Femur (tissue), 1 donor: ENCODE data around the gene SBF1.
A peak's percentile ranks its signal among the peaks of the same experiment; 100 is the strongest.
"Not testable (repeated sequence)": the region's sequence is repeated elsewhere in the genome, so short reads cannot be mapped to it uniquely, and the experiment has no call there.

Source experiments
- DNase-seq: peaks from one replicate; pipeline ENCODE4 v3.0.0-alpha.2; 2017

The SBF1 gene

DNA sequence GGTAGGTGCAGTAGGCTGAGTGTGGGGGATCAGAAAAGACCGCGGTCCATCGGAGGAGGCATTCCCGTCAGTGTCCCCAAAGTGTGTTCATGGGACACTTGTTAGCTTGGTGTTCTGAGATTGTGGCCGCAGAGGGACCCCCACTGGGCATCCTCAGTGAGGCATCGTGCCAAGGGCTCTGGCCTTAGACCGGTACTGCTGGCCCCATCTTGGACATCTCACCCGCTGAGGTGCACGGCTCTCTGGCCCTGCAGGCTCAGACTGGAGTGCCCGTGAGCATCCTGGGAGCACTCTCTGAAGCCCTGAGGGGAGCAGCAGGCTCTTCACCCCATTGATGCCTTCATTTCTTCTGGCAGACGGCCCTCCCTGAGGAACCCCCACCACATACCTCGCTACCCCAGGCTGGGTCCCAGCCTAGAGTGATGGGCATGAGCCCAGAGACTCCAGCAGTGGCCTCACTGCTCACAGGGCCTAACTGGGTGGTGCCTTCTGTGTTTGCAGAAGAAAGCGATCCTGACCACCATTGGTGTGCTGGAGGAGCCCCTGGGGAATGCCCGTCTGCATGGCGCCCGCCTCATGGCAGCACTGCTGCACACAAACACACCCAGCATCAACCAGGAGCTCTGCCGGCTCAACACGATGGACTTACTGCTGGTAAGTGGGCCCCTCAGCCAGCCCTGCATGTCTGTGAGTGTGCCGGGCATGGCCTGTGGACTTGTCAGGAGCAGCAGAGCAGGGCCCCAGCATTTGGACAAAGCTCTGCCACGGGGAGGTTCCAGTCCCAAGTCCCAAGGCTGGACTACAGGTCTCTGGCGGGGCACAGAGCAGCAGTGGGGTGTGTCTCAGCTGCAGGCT is 51.6 kb downstream of the SBF1 start:
- no peak for DNase-seq

DNA sequence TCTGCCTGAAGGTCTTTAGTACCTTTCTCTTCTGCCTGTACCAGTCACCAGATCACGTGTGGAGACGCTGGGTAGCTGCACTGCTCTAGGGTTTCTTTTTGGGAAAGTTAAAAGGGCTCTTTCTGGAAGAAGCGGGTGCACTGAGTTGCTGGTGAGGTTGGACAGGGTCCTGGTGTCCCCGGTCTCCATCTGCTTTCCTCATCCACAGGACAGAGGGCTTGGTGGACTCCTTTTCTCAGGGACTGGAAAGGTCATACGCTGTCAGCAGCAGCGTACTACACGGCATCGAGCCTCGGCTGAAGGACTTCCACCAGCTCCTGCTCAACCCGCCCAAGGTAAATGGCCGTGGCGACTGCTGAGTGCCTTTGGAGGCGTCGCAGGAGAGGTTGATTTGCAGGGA is 52.8 kb downstream of the SBF1 start:
- DNase-seq = no peak

- no peak for DNase-seq
Observed at GRCh38 chr22:50420581-50420980, 54.3 kb downstream of the SBF1 start.

GRCh38 chr22:50420015-50420414 is 54.8 kb downstream of the SBF1 start:
- DNase-seq = no peak

DNA sequence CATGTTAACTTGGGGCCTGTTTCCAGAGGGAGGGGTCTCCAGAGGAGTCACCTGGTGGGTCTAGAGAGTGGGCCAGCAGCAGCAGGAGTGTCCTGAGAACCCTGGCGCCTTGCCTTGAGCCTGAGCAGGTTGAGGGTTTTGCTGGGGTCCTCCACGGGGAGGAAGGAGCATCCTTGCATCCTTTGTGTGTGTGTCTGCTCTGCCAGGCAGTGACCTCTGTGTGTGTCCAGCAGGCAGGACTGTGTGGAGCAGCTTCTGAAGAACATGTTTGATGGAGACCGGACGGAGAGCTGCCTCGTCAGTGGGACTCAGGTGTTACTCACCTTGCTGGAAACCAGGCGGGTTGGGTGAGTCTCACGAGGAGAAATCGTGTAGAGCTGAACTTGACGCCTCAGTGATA is 55.7 kb downstream of the SBF1 start:
- no peak for DNase-seq

- no peak for DNase-seq
Observed at GRCh38 chr22:50418624-50419023, 56.2 kb downstream of the SBF1 start.

- no peak for DNase-seq
Observed at GRCh38 chr22:50417411-50418210, 57.2 kb downstream of the SBF1 start.

DNA sequence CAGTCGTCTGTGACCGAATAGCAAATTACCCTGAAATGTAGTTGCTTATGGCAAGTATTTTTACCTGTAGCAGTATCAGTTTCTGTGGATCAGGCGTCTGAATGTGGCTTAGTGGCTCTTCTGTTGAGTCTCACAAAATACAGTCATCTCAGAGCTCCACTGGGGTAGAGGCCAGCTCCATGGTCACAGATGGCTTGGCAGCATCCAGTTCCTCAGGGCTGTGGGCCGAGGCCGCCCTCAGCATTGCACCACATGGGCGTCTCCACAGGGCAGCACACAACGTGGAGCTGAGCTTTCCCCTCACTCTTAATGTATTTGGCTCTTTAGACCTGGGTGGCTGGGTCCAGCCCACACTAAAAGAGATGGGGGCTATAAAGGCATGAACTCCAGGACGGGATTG is 57.8 kb downstream of the SBF1 start:
- DNase-seq = no peak

DNA sequence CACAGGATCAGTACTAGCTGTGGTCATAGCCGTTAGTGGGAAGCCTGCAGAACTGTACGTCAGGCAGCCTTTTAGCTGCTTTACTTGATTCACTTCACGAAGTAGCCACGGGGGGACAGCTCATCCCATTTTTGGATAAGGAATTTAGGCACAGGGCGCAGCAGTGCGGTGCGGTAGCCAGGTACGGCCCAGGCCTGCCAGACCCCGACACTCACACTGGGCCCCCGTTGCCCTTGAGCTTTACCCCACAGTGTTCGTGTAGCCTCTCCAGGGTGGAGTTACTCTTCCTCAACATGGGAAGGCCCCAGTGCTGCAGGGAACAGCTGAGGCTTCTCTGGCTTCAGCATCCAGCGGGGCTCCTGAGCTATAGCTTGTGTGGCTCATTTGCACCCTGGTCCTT is 59.4 kb downstream of the SBF1 start:
- no peak for DNase-seq

DNA sequence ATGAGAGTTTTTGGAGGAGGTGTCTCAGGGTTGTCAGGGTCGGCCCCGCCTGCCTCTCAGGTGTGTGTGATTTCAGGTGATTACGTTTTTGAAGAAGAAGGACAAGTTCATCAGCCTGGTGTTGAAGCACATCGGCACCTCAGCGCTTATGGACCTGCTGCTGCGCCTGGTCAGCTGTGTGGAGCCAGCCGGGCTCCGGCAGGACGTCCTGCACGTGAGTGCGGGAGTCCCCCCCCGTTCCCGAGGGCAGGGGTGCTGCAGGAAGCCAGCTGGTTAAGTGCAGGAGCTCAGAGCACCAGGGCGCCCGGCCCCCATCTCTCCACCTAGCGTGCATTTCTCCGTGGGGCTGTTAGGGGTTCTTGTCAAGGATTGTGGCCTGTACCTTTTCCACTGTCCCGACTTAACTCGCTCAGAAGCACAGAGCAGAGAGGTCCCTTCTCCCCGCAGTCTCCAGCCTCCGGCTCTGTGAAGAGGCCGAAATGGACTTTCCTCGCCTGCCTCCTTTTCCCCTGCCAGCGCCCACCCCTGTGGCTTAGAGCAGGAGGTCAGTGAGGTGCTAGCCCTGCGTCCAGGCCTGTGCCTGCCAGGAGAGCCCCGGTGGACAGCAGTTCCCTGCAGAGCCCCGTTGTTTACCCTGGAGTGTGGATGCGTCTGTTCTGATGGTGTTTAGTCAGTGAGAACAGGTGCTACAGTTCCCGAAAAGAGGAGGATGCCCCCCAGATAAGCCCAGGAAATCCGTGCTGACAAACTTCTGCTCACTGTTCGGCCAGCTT is 60.2 kb downstream of the SBF1 start:
- DNase-seq = no peak

- not testable (repeated sequence) for DNase-seq
Observed at GRCh38 chr22:50408954-50409353, 65.9 kb downstream of the SBF1 start.

DNA sequence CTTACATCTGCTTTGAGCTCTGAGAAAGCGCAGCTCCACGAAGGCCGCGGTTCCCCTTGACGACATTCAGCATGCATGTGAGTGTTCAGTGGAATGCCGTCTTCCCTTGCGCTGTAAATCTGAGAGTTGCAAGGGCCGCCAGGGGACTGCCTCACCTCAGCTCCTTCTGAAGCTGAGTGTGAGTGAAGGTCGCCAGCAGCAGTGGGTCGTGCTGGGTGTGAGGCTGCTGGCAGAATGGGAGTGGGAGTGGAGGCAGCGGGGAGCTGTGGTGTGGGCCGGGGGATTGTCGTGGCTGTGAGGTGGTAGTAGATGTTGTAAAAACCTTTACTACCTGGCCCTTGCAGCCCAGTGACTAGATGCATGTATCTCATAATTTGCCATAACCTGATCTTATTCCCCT is 66.5 kb downstream of the SBF1 start:
- DNase-seq = no peak

DNA sequence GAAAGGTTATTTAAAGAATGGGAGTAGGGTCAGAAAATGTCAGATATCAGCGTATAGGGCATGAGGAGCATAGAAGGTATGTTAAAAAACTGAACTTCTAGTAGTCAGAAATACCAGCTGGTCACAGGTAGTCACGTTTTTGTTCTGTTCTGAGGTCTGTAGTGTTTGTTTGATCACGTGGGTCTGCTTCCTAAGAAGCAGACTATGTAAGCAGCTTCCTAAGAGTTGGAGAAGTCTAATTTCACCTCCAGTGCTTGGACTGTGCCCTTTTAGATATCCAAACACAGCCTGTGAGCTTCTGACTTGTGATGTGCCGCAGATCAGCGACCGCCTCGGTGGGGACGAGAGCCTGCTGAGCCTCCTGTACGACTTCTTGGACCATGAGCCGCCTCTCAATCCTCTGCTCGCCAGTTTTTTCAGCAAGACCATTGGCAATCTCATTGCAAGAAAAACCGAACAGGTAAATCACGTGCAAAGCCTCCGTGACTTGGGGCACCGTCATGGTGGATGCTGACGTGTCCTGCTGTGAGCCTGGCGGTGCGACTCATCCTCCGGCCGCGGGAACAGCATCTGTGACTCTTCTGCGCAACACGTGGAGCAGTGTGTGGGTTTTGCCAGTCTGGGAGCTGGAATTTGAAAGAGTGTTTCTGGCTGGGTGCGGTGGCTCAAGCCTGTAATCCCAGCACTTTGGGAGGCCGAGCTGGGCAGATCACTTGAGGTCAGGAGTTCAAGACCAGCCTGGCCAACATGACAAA is 68.2 kb downstream of the SBF1 start:
- DNase-seq = no peak

- peak; percentile 69 for DNase-seq
Observed at GRCh38 chr22:50403701-50404101, 71.1 kb downstream of the SBF1 start.

- DNase-seq = no peak
Observed at GRCh38 chr22:50401907-50402306, 72.9 kb downstream of the SBF1 start.

GRCh38 chr22:50400931-50401330 is 73.9 kb downstream of the SBF1 start:
- DNase-seq = no peak

DNA sequence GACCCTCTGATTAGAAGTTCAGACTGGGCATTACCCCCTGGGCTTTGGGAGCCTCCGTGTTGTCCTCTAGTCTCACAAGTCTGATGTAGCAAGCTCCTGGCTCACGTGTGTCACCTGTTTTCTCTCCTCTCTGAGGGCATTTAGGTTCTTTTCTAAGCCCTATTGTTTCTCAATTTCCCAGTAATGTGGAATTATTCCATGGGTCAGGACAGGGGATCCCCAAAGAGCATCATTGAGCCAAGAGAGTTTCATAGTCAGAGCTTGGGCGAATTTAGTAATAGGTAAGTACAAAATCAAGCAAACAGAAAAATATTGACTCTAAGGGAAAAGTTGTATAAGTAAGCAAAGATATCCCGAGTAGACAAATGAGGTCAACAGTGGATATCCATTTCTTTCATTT is 74.4 kb downstream of the SBF1 start:
- no peak for DNase-seq

DNA sequence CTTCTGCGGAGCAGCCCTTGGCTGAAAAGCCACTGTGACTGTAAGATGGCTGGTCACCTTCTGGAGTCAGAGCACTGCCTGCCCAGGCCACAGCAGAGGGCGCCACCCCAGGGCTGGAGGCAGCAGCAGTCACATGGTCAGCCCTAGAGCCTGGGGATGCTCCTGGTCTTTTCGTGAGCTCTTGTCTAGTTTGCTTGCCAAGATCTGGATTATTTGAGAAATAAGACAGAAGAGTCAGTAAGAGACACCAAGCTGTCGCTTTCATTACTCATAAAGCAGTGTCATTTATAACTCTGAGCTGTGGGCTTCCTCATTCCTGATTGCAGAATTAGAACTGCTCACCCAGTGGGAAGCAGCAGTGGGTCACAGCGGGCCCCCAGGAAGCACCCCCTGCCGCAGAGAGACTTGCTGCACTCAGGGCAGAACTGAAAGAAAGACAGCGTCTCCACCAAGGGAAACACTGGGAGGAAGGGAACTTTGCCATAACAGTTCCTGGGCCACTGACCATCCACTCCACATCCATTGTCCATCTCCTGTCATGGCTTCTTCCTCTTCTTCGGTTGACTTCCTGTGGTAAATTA is 75.0 kb downstream of the SBF1 start:
- peak; percentile 38 for DNase-seq

- DNase-seq = no peak
Observed at GRCh38 chr22:50398831-50399648, 75.8 kb downstream of the SBF1 start.

DNA sequence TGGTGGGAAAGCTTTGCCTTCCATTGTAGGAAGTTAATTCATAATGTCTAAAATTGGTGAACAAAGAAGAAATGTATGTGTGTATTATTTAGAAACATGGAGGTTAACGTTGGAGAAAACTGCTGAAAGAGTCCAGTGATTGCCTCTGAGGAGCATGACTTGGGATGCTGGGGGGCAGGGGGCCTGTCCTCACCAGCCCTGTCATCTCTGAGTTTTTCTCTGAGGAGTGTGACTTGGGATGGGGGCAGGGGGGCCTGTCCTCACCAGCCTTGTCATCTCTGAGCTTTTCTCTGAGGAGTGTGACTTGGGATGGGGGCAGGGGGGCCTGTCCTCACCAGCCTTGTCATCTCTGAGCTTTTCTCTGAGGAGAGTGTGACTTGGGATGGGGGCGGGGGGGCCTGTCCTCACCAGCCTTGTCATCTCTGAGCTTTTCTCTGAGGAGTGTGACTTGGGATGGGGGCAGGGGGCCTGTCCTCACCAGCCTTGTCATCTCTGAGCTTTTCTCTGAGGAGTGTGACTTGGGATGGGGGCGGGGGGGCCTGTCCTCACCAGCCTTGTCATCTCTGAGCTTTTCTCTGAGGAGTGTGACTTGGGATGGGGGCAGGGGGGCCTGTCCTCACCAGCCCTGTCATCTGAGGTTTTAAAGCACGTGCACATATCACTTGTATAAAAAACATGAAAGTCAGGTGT is 77.3 kb downstream of the SBF1 start:
- not testable (repeated sequence) for DNase-seq
